ENCODE measurements around the gene F2R. TPM values are rescaled to one million over a fixed set of nuclear protein-coding genes. Genes with fewer than 3 reads are reported as not detected.

Gene F2R
- total and polyA plus RNA-seq, 2 of the 13 experiments (the other 11 are each of a cell fraction or from before 2014, with no cell fraction given), result 8.3 to 12.3 TPM

DNA sequence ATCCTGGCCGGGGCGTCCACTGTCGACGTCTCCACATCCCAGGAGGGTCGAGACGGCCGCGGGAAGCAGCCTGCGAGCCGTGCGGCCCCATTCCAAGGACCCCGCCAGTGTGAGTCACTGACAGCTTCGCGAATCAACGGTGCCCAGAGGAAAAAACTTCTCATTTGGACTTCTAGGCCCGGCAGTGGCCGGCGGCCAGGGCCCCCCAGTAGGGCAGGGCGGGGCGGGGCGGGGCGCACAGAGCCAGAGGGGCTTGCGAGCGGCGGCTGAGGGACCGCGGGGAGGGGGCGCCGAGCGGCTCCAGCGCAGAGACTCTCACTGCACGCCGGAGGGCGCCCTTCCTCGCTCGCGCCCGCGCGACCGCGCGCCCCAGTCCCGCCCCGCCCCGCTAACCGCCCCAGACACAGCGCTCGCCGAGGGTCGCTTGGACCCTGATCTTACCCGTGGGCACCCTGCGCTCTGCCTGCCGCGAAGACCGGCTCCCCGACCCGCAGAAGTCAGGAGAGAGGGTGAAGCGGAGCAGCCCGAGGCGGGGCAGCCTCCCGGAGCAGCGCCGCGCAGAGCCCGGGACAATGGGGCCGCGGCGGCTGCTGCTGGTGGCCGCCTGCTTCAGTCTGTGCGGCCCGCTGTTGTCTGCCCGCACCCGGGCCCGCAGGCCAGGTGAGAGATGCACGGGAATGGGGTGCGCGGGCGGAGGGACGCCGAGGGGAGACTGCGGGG is at the start of gene F2R (continued):
- TF ChIP-seq GATAD1 (CRISPR knock-in tag; IDR thresholded peaks at IDR 0.05) (0 out of 2 replicates have a peak, but pooled peaks have one; percentile 11), TCF12 (IDR thresholded peaks at IDR 0.05) (no peak), TCF12 (CRISPR knock-in tag; IDR thresholded peaks at IDR 0.05) (no peak), SMAD3 (CRISPR knock-in tag; IDR thresholded peaks at IDR 0.05) (no peak), KDM1A (CRISPR knock-in tag; IDR thresholded peaks at IDR 0.05) (no peak), TBL1XR1 (IDR thresholded peaks at IDR 0.05; ENCODE audit: borderline replicate concordance, low read length, partially characterized antibody) (no peak), SP4 (CRISPR knock-in tag; IDR thresholded peaks at IDR 0.05) (peak; percentile 43; the same call in 1 of the 2 replicates), KLF12 (CRISPR knock-in tag; IDR thresholded peaks at IDR 0.05; ENCODE audit: borderline replicate concordance) (peak; percentile 27; the same call in 1 of the 2 replicates), ZNF619 (CRISPR knock-in tag; IDR thresholded peaks at IDR 0.05) (no peak), ZFX (CRISPR knock-in tag; IDR thresholded peaks at IDR 0.05; ENCODE audit: low read depth) (peak; percentile 72), ZSCAN22 (CRISPR knock-in tag; IDR thresholded peaks at IDR 0.05) (no peak), HDAC1 (CRISPR knock-in tag; IDR thresholded peaks at IDR 0.05) (peak; percentile 56; the same call in 1 of the 2 replicates)
- TF ChIP-seq, protein P1, sequence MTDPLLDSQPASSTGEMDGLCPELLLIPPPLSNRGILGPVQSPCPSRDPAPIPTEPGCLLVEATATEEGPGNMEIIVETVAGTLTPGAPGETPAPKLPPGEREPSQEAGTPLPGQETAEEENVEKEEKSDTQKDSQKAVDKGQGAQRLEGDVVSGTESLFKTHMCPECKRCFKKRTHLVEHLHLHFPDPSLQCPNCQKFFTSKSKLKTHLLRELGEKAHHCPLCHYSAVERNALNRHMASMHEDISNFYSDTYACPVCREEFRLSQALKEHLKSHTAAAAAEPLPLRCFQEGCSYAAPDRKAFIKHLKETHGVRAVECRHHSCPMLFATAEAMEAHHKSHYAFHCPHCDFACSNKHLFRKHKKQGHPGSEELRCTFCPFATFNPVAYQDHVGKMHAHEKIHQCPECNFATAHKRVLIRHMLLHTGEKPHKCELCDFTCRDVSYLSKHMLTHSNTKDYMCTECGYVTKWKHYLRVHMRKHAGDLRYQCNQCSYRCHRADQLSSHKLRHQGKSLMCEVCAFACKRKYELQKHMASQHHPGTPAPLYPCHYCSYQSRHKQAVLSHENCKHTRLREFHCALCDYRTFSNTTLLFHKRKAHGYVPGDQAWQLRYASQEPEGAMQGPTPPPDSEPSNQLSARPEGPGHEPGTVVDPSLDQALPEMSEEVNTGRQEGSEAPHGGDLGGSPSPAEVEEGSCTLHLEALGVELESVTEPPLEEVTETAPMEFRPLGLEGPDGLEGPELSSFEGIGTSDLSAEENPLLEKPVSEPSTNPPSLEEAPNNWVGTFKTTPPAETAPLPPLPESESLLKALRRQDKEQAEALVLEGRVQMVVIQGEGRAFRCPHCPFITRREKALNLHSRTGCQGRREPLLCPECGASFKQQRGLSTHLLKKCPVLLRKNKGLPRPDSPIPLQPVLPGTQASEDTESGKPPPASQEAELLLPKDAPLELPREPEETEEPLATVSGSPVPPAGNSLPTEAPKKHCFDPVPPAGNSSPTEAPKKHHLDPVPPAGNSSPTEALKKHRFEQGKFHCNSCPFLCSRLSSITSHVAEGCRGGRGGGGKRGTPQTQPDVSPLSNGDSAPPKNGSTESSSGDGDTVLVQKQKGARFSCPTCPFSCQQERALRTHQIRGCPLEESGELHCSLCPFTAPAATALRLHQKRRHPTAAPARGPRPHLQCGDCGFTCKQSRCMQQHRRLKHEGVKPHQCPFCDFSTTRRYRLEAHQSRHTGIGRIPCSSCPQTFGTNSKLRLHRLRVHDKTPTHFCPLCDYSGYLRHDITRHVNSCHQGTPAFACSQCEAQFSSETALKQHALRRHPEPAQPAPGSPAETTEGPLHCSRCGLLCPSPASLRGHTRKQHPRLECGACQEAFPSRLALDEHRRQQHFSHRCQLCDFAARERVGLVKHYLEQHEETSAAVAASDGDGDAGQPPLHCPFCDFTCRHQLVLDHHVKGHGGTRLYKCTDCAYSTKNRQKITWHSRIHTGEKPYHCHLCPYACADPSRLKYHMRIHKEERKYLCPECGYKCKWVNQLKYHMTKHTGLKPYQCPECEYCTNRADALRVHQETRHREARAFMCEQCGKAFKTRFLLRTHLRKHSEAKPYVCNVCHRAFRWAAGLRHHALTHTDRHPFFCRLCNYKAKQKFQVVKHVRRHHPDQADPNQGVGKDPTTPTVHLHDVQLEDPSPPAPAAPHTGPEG (CRISPR knock-in tag; IDR thresholded peaks at IDR 0.05), result peak; percentile 78
- TF ChIP-seq, protein P2, sequence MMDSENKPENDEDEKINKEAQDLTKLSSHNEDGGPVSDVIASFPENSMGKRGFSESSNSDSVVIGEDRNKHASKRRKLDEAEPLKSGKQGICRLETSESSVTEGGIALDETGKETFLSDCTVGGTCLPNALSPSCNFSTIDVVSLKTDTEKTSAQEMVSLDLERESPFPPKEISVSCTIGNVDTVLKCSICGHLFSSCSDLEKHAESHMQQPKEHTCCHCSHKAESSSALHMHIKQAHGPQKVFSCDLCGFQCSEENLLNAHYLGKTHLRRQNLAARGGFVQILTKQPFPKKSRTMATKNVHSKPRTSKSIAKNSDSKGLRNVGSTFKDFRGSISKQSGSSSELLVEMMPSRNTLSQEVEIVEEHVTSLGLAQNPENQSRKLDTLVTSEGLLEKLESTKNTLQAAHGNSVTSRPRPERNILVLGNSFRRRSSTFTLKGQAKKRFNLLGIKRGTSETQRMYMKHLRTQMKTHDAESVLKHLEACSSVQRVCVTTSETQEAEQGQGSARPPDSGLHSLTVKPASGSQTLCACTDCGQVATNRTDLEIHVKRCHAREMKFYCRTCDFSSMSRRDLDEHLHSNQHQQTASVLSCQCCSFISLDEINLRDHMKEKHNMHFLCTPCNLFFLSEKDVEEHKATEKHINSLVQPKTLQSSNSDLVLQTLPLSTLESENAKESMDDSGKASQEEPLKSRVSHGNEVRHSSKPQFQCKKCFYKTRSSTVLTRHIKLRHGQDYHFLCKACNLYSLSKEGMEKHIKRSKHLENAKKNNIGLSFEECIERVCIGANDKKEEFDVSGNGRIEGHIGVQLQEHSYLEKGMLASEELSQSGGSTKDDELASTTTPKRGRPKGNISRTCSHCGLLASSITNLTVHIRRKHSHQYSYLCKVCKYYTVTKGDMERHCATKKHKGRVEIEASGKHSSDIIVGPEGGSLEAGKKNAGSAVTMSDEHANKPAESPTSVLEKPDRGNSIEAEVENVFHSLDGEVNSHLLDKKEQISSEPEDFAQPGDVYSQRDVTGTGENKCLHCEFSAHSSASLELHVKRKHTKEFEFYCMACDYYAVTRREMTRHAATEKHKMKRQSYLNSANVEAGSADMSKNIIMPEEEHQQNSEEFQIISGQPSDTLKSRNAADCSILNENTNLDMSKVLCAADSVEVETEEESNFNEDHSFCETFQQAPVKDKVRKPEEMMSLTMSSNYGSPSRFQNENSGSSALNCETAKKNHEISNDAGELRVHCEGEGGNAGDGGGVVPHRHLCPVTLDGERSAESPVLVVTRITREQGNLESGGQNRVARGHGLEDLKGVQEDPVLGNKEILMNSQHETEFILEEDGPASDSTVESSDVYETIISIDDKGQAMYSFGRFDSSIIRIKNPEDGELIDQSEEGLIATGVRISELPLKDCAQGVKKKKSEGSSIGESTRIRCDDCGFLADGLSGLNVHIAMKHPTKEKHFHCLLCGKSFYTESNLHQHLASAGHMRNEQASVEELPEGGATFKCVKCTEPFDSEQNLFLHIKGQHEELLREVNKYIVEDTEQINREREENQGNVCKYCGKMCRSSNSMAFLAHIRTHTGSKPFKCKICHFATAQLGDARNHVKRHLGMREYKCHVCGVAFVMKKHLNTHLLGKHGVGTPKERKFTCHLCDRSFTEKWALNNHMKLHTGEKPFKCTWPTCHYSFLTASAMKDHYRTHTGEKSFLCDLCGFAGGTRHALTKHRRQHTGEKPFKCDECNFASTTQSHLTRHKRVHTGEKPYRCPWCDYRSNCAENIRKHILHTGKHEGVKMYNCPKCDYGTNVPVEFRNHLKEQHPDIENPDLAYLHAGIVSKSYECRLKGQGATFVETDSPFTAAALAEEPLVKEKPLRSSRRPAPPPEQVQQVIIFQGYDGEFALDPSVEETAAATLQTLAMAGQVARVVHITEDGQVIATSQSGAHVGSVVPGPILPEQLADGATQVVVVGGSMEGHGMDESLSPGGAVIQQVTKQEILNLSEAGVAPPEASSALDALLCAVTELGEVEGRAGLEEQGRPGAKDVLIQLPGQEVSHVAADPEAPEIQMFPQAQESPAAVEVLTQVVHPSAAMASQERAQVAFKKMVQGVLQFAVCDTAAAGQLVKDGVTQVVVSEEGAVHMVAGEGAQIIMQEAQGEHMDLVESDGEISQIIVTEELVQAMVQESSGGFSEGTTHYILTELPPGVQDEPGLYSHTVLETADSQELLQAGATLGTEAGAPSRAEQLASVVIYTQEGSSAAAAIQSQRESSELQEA (CRISPR knock-in tag; IDR thresholded peaks at IDR 0.05; ENCODE audit: not compliant biosample characterization), result peak; percentile 69
